IPS-18c (cell line): ENCODE measurements around the gene CYP4F22.
A peak's percentile ranks its signal among the peaks of the same experiment; 100 is the strongest.

Experiments
- H3K4me3 ChIP-seq: 2 replicates; pipeline ENCODE4 v1.7.0; 2013; ENCODE audit warnings: low read depth, mild to moderate bottlenecking, low read length, moderate library complexity; ENCODE audit not compliant: insufficient read depth
- H3K9me3 ChIP-seq: one replicate; pipeline ENCODE4 v1.6.1; 2013; ENCODE audit warnings: mild to moderate bottlenecking, low read length, moderate library complexity; ENCODE audit not compliant: control insufficient read depth, insufficient read depth

Gene CYP4F22

GRCh38 chr19:15551293-15552004 is 43.1 kb downstream of the CYP4F22 start:
- no peaks in the 10 kb centered on the region for H3K9me3 ChIP-seq
- H3K4me3 ChIP-seq = peak overlapping the region; percentile 57

GRCh38 chr19:15555021-15555420 is 46.7 kb downstream of the CYP4F22 start:
- Histone ChIP-seq H3K9me3 (no peaks in the 10 kb centered on the region), H3K4me3 (no peak overlapping the region)

DNA sequence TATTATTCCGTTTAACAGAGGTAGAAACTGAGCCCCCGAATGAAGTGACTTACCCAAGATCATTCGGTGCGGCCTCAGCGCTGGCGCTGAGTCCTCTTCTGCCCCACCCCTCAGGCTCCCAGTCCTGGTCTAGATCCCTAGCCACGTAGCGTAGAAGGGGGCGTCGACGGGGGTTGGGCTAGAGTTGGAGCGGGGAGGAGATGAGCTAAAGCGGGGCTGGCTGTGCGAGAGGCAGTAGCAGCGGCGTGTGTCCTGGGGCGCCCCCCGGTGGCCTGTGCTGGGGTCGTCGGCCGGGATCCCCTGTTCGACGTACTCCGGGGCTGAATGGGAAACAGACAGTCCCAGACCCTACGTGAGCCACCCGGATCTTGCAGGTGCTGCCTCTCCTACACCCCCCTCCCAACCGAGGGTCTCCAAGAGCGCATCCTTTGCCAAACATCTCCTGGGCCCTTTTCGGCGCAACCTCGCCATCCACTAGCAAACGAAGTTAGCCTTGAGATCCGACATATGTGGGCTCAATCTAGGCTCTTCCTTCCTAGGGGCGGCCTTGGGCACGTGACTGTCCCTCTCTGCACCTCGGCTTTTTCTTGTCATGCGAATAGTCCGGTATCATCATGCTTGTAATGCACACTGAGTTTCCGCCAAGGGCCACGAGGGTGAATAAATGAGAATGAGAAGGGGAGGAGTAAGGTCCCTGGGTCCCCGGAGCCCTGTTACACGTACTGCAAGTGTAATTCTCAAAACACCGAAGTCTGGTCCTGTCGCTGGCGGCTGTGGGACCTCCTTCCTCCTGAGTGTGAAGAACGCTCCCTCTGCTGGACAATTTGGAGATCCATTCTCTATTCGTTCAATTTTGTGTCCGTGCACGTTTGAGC is 47.7 kb downstream of the CYP4F22 start:
- H3K9me3 ChIP-seq = no peaks in the 10 kb centered on the region
- peak overlapping the region; percentile 2; the same call in 1 of the 2 replicates for H3K4me3 ChIP-seq

DNA sequence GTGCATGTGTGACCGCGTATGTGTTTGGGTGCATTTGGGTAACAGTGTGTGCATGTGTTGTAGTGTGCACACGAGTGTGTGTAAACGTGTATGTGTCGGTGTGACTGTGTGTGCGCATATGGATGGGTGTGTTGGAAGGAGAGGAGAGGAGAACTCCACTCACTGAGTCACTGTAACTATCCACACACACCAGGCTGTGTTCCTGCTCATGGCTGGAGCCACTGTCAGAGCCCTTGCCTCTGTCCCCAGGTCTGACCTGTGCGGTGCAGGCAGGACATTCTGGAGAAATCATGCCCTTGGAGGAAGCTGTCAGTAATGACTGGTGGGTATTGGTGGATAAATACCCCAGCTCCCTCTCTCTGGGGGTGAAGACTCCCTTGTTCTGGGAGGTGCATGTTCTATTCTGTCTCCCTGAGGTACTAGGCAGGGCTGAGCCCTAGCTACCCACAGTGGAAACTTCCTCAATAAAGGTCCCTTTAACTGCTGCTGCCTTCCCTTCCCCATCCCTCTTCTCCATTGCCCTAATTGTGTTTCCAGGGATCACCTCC is 48.4 kb downstream of the CYP4F22 start:
- Histone ChIP-seq H3K4me3 (no peak overlapping the region), H3K9me3 (no peaks in the 10 kb centered on the region)

GRCh38 chr19:15557223-15557622 is 48.9 kb downstream of the CYP4F22 start:
- no peak overlapping the region for H3K4me3 ChIP-seq
- H3K9me3 ChIP-seq = no peaks in the 10 kb centered on the region

- Histone ChIP-seq H3K9me3 (no peaks in the 10 kb centered on the region), H3K4me3 (no peak overlapping the region)
Observed at GRCh38 chr19:15562145-15562544, 53.8 kb downstream of the CYP4F22 start.

DNA sequence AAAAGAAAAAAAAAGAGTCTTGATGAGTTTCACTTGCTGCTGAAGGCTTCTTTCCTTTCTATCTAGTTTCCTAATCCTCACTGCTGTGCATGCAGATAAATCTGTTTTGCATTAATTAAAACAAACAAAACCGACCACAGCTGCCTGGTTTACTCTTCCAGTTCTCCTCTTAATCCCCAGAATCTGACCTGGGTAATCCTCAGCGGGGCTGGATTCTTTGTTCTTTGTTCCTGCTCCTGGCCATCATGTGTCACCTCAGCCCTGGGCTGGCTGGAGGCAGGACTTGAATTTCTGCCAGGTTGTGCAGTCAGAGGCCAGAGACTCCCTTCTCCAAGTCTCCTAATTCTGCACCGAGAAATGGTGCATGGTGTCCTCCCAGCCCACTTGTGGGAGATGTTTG is 54.5 kb downstream of the CYP4F22 start:
- H3K4me3 ChIP-seq = no peak overlapping the region
- H3K9me3 ChIP-seq = no peaks in the 10 kb centered on the region

DNA sequence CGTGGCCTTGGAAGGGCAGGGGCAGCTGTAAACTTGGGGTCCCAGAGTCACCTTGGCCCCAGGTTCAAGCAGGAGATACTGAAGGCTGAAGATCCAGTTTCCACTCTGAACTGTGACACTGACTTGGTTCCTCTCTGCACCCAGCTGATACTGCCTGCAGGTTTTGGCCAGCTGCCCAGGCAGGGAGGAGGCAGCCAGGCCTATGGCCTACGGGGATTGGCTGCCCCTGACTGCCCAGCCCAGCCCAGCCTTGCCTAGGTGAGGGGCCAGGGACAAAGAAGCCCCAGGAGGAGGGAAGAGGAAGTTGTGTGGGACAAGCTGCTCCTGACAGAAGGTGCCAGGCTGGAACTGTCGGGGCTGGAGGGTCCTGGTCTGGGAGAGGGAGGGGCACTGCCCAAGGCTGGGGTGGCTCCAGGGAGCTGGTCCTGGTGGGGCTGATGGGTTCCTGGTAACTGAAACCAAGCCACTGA is 55.0 kb downstream of the CYP4F22 start:
- Histone ChIP-seq H3K4me3 (no peak overlapping the region), H3K9me3 (no peaks in the 10 kb centered on the region)

- no peak overlapping the region for H3K4me3 ChIP-seq
- H3K9me3 ChIP-seq = no peaks in the 10 kb centered on the region
Observed at GRCh38 chr19:15563931-15564330, 55.6 kb downstream of the CYP4F22 start.

DNA sequence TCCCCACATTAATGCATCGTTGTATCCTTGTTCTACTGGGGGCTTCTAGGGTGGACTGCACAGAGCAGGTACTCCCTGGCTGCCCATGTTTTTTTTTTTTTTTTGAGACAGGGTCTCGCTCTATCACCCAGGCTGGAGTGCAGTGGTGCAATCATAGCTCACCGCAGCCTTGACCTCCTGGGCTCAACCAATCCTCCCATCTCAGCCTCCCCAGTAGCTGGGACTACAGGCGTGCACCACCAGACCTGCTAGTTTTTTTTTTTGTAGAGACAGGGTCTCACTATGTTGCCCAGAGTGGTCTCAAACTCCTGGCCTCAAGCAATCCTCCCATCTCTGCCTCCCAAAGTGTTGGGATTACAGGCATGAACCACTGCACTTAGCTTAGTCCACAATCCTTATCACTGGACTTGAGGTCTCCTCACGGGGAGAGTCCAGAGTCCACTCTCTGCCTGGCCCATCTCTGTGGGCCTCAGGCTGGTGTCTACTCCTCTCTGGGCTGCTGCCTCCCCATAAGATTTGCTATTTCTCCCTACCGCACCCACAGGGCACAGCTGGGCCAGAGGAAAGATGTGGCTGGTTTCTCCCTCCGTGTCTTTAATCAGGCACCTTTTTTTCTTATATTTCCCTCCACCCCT is 56.3 kb downstream of the CYP4F22 start:
- Histone ChIP-seq H3K9me3 (no peaks in the 10 kb centered on the region), H3K4me3 (no peak overlapping the region)

DNA sequence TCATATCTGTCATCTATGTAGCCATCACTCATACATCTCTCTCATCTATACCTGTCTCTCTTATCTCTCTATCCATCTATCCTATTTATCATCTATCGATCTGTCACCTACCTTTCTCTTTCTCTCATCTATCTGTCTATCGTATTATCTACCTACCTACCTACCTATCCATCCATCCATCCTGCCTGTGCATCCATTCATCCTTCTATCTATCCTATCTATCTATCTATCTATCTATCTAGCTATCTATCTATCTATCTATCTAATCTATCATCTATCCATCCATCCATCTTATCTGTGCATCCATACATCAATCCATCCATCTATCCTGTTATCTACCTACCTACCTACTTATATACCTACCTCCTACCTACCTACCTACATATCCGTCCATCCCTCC is 62.1 kb downstream of the CYP4F22 start:
- H3K9me3 ChIP-seq = no peaks in the 10 kb centered on the region
- H3K4me3 ChIP-seq = no peak overlapping the region

DNA sequence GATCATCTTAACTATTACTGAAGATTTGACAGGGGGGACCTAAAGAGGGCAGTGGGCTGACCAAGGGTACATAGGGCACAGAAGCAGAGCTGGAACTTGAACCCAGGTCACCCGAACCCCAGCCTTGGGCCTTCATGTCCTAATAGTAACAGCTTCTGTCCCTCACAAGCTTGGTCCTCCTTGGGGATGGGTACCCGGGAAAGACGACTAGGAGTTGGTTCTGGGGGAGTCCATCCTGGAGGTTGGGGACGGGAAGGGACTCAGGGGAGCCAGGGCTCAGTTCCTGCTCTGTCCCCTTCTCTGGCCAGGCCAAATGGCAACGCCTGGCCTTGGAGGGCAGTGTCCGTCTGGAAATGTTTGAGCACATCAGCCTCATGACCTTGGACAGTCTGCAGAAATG is 67.1 kb downstream of the CYP4F22 start:
- Histone ChIP-seq H3K4me3 (no peak overlapping the region), H3K9me3 (no peaks in the 10 kb centered on the region)

DNA sequence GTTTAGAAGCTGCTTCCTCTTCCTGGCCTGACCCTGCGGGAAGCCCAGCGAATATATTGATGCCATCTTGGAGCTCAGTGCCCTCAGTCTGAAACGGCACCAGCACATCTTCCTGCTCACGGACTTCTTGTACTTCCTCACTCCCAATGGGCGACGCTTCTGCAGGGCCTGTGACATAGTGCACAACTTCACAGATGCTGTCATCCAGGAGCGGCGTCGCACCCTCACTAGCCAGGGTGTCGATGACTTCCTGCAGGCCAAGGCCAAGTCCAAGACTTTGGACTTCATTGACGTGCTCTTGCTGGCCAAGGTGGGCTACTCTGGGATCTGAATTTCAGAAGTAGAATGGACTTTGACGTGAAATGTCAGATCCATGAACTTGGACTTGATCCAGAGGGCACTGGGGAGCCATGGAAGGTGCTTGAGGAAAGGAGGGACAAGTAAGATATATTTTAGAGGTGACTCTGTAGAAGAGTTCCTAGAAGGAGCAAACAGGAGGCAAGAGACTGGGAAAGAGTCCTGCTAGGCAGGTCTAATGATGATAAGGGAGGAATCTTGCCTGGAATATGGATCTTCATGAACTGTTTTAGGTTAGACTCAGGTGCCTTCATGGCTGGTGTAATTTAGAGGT is 68.3 kb downstream of the CYP4F22 start:
- H3K4me3 ChIP-seq = no peak overlapping the region
- no peaks in the 10 kb centered on the region for H3K9me3 ChIP-seq

- Histone ChIP-seq H3K4me3 (no peak overlapping the region), H3K9me3 (no peaks in the 10 kb centered on the region)
Observed at GRCh38 chr19:15577184-15577771, 69.0 kb downstream of the CYP4F22 start.

DNA sequence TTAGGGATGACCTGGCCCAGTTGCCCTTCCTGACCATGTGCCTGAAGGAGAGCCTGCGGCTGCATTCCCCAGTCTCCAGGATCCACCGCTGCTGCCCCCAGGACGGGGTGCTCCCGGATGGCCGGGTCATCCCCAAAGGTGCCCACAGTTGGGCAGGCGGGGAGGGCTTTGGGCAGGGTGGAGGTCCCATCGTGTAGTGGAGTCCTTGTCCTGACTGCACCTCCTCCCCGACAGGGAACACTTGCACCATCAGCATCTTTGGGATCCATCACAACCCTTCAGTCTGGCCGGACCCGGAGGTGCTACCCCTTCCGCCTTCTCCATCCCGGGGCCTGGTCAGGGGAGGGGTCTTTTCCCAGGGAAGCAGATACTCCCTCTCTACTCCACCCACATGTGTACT is 75.0 kb downstream of the CYP4F22 start:
- no peaks in the 10 kb centered on the region for H3K9me3 ChIP-seq

GRCh38 chr19:15584095-15584494 is 75.8 kb downstream of the CYP4F22 start:
- H3K4me3 ChIP-seq = peak overlapping the region; percentile 55; the same call in 1 of the 2 replicates
- H3K9me3 ChIP-seq = no peaks in the 10 kb centered on the region

More for the DNA sequence above, 75.0 kb downstream of the CYP4F22 start:
- H3K4me3 ChIP-seq = no peak overlapping the region
